GM19372 (cell line): ENCODE results near the gene NPHS1.
"Not testable (repeated sequence)": the region's sequence is repeated elsewhere in the genome, so short reads cannot be mapped to it uniquely, and the experiment has no call there.

Experiments
- ATAC-seq: cut with Tn5 transposase; IDR thresholded peaks from one replicate; pipeline ENCODE4 v1.9.1; 2021; ENCODE audit warnings: mild to moderate bottlenecking, low read depth, moderate library complexity; ENCODE audit not compliant: unreplicated experiment

NPHS1 gene

DNA sequence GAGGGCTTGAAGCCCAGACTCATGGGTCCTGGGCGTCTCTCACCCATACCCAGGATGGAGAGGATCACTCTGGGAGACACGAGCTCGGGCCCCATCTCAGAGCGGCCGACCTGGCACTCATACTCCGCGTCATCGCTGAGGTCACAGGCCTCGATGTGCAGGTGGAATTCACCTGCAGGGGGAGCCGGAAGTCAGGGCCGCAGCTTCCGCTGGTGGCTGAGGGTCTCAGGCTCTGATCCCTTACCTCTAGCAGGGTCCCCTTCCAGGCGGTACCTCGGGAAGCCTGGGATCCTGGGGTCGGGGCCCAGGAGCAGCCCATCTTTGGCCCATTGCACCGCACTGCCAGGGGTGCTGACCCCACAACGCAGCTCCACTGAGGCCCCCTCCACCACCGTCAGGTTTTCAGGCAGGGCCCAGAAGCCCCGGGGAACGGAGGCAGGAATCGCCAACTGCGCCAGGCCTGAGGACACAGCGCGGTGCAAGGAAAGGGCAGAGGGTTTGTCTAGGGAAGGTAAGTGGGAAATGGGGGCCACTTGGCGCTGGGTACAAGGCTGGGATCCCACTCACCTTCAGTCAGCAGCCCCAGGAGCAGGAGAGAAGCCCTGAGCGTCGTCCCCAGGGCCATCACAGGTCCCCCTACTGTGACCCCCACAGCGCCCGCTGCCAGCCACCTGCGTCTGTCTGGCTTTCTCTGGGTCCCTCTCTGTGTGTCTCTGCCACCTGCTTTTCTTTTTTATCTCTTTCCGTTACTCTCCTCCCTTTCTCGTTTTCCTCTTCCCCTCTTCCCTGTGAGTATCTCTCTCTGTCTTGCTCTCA is 883 bp downstream of the NPHS1 start:
- ATAC-seq, result no peak

DNA sequence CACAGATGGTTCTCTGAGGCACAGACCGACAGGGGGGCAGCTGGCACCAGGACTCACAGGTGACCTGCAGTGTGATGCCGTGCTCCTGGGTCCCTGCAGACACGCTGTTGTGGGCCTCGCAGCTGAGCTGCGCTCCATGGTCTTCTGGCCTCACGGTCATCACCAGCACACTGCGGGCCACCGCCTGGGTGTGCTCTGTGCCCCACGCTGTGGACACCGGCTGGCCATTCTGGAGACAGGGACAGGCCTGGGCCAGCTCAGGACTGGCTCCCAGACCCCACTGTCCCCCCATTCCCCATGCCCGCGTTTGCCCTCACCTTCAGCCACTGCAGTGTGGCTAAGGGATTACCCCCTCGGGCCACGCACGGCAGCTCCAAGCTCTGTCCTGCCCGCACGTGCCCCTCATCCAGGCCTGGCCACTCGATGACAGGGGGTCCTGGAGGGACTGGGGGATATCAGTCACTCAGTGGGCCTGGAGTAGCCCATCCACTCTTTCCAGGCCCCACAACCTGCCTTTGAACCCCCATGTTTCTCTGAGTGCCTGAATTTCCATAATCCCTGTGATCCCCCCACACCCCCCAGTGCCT is 3.3 kb downstream of the NPHS1 start:
- ATAC-seq, result no peak

DNA sequence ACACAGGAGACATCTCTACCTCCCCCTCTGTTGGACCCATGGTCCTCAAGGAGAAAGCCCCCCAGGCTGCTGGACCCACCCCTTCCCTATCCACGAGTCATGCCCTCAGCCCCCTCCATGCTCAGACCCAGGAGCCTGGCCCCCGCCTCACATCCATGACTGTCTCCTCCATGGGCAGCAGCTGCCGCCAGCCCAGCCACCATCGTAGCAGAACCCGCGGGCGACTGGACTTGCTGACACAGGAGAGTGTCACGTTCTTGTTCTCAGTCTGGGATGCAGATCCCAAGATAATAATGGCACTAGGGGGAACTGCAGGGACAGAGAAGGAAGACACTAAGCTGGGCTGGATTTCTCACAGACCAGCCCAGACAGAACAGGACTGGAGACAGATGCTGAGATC is 3.8 kb downstream of the NPHS1 start:
- no peak for ATAC-seq

DNA sequence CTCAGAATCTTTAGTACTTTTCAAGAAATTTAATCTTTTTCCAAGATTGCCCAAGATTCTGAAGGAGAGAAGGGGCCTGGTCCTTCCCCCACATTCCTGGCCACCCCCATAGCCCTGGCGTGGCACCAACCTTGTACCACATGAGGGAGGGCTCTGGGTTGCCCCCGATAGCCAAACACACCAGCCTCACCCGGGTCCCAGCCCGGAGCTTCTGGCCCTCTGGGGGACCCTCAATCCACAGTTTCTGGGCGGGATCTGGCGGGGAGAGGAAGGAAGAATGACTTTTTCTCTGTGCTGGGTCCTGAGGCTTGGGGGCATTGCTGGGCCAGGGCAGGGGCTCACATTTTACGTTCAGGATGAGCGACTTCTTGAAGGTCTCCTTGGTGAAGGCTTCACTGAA is 4.4 kb downstream of the NPHS1 start:
- ATAC-seq, result no peak

DNA sequence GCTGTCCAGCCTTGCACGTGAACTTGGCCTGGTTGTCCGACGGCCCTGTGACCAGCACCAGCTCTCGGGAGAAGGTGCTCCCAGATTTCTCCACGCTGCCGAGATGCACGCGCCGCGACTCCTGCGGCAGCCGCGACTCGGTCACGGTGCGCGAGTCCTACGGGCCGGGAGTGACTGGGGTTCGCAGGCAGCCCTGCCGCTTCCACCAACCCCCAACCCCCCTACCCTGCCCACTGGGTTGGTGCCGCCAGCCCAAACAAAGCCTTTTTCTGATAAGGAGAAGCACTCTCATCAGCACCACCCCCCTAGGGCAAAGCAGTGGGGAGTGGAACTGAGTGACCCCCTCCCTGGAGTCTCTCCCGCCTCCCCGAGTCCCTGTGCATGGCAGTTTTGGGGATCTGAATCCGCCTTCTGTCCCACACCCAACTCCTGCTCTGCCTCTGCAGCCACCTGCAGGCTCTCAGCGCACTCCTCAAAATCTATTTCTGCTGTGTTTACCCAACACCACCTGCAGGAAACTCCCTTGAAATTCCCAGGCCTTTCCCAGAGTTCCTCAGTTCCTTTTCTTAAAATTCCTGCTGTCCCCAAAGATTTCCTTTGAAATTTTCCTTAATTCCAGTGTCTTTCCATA is 6.2 kb downstream of the NPHS1 start:
- no peak for ATAC-seq

DNA sequence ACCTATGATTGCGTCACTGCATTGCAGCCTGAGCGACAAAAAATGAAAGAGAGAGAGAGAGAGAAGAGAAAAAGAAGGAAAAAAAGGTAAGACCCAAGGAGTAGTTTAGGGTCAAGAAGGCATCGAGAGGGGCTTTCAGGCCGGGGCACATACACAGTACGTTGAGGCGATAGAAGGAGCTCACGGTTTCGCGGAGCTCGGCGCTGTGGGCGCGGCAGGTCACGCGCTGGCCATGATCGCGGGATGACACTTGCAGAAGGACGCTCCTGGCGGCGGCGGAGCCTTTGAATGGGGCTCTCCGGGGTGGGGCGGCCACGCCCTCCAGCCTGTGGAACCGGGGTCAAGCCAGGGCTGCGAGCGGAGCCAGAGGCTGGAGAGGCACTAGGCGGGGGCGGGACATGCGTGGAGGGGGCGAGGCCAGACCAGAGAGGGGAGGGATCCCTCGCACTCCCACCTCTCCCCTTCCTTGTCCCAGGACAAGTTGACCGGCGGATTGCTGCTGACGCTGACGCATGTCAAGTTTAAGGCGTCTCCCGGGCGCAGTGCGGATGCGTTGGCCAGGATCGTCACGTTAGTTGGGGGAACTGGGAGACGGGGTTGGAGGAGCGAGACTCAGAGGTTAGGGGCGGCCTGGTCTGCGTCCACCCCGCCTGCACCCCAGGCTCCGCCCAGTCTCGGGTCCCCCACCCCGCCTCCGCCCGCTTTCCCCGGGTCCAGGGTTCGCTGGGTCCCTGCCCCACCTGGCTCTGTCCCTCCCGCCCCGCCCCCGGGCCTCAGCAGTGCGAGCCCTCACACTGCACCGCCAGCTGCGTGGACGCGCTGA is 6.9 kb downstream of the NPHS1 start:
- no peak for ATAC-seq

DNA sequence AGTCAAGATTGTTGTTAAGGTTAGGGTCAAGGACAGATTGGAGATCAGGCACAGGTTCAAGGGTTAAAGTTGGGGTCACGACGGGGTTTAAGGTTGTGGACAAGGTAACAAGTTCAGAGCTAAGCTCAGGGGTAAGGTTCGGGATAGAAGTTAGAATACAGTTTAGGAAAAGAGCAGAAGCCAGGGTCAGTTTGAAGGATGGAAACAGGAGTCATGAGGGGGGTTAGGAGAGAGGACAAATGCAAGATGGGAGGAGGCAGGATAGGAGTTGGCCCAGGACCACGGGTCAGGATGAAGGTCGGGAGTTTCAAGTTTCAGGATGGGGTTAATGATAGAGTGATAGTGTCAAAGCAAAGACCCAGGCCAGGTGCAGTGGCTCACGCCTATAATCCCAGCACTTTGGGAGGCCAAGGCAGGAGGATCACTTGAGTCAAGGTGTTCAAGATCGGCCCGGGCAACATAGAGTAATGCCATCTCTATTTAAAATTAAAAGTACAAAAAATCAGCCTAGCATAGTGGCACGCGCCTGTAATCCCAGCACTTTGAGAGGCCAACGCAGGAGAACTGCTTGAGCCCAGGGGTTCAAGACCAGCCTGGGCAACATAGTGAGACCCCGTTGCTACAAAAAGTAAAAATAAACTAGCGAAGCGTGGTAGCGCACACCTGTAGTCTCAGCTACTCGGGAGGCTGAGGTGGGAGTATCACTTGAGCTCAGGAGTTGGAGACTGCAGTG is 7.7 kb downstream of the NPHS1 start:
- no peak for ATAC-seq

DNA sequence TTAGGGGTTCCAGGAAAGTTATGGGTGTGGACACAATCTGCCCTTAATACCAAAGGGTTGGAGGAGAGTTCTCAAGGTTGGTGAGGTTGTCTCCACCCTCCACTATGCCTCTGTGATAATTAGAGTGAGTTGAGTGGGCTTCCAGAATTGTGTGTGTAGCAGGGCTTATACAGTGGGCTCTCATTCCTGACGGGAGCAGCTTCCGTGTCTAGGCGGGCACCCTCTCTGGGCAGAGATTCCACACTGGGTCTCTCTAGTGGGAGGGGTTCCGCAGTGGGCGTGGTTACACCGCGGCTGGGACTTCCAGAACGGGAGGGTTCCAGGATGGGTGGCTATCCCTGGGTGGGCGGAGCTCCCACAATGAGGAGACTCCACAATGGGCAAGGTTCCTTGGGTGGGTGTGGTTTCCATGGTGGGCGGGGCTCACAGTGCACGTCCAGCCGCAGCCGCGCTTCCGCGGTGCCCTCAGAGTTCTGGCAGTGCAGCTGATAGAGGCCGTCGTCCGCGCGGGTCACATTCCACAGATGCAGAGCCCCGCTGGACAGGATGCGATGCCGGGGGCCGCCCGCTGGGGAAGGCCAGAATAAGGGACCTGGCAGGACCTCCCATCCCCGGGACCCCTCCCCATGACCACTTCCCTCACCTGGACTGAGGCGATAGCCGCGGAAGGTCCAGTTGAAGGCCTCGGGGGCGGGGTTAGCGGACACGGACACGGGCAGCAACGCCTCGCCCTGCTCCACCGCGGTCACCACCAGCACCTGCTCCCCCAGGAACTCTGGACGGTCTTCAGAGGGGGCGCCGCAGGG is 8.4 kb downstream of the NPHS1 start:
- no peak for ATAC-seq

DNA sequence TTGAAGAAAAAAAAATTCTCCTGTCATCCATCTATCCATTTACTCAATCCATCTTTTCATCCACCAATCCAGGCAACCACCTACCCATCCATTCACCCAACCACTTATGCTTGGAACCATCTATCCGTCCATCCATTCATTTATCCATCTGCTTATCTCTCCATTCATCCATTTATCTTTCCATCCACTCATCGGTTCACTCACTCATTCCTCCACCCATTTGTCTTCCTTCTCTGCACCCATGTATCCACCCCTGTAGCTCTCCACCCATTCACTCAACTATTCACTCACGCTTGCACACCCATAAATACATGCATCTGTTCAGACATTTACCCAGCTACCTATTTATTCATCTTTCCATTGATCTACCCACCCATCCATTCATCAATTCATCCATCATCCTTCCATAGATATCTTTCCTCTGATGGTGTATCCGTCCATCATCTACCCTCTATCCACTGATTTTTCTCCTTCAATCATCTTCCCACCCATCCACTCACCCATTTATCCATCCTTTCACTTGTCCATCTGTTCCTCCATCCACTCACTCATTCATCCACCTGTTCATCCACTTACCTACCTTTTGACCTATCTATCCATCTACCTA is 9.5 kb downstream of the NPHS1 start:
- no peak for ATAC-seq

DNA sequence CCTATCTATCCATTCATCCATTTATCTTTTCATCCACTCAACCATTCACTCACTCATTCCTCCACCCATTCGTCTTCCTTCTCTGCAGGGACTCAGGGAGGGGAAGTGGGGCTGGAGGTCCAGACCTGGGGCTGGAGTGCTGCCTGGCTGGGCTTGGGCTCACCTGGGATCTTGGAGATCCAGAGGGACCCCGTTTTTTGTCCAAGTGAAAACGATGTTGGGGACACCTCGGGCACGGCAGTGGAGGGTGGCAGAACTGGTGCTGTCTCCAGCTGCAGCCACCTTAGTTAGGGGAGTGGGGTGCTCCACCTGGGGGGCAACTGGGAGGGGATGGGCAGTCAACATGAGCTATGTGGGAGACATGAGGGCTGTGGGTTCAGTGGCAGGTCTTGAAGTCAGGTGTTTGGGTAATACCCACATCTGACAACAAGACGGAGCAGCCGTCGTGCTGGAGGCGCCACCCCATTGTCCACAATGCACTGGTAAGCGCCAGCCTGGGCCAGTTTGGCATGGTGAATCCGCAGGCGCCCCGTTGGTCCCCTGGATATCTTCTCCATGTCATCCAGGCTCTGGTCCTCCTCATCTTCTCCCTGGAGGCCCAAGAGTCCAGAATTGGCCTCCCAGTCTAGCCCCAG is 10.2 kb downstream of the NPHS1 start:
- ATAC-seq, result no peak

DNA sequence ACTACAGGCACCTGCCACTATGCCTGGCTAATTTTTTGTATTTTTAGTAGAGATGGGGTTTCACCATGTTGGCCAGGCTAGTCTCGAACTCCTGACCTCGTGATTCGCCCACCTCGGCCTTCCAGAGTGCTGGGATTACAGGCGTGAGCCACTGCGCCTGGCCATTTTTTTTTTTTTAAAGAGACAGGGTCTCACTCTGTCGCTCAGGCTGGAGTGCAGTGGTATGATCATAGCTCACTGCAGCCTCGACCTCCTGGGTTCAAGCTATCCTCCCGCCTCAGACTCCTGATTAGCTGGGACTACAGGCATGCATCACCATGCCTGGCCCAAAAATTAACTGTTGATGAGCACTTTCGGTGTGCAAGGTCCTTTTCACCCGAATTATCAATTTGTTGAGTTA is 16.2 kb downstream of the NPHS1 start:
- ATAC-seq, result not testable (repeated sequence)

DNA sequence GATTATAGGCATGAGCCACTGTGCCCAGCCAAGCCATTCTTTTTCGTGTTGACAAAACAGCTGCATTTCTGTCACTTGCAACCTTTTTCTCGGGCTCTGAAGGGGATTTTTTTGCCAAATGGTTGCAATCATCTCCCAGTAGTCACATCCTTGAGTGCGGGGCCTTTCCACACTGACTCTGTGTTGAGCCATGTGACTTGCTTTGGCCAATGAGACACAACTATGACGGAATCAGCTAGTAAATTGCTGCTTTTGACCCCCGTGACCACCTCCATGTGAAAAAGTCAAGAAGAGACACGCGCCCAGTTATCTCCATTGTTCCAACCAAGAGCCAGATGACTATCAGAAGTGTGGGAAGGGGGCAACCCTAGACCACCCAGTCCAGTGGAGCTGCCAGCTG is 18.3 kb downstream of the NPHS1 start:
- no peak for ATAC-seq

DNA sequence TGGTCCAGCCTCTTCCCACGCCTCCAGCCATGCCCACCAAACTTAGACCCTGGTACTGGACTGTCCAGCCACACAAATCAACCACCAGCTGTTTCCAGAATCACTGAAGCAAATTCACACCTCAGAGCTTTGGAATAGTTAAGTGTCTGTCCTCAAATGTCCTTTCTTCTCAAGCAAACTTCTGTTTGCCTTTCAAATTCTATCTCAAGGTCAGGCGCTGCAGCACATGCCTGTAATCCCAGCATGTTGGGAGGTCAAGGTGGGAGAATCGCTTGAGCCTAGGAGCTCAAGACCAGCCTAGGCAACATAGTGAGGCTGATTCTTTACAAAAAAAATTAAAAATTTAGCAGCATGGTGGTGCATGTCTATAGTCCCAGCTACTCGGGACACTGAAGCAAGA is 20.2 kb downstream of the NPHS1 start:
- ATAC-seq, result no peak

DNA sequence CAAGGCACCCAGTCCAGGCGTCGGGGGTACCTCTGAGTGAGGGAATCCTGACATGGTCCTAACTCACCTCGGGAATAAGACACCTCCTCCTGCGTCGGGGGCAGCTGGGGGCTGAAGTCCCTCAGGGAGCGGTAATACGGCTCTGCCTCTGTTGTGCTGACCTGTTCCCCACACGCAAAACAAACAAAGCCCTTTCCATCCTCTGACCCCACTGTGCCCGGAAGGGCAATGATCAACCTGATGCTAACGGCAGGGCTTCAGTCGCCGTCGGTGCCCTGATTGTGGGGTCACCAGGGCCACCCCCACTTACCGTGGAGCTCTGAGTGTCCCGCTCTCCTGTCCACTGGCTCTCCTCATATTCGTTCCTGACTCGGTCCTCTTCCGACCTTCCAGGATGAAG is 21.3 kb downstream of the NPHS1 start:
- no peak for ATAC-seq

DNA sequence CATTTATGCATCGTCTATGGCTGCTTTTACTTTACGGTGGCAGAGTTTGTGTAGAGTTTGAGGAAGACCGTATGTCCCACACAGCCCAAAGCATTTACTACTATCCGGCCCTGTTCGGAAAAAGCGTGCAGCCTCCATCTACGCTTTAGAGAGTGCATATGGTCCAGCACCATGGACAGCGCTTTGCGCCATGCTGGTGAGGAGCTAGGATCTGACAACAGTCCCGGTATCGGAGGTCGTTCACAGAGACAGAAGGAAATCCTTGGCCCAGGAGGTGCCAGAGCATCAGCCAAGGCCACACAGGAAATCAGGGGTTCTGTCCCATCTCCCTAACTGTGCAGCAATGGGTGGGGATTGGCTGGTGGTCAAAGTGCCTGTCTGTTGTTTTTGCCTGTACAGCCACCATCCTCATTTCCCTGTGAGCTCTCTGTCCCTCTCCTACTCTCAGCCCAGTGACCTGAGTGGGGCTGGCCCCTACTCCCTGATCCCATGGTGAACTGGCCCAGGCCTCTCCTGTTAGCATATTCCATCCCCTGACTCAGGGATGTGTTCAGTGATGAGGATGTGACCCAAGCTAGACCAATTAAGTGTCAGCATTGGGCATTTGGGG is 23.5 kb downstream of the NPHS1 start:
- no peak for ATAC-seq

DNA sequence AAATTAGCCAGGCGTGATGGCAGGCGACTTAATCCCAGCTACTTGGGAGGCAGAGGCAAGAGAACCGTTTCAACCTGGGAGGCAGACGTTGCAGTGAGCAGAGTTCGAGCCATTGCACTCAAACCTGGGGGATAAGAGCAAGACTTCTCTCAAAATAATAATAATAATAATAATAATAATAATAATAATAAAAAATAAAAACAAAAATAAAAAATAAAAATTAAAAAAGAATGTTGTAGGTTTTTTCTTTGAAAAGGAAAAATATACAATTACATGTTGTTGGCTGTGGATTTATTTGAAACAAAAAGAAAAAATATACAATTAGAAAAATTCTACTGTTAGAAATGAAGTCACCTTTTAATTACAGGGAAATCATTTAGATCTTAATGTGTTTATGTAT is 28.2 kb downstream of the NPHS1 start:
- no peak for ATAC-seq

DNA sequence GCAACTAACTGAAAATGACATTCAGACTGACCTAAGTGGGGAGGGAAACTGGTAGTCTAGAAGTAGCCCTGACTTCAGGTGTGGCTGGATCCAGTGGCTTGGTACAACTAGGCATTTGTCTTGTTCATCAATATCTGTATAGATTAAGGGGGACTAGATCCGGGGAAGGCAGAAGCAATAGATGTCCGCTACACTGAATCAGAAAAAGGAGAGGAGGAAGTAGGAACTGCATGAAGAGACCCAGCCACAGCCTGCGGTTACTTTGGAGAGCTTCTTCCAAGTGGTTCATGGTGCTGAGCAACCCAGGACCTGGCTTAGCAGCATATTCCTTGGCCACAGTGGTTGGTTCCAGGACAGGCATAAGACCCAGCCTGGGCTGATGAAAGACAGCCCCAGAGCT is 29.7 kb downstream of the NPHS1 start:
- ATAC-seq, result no peak

DNA sequence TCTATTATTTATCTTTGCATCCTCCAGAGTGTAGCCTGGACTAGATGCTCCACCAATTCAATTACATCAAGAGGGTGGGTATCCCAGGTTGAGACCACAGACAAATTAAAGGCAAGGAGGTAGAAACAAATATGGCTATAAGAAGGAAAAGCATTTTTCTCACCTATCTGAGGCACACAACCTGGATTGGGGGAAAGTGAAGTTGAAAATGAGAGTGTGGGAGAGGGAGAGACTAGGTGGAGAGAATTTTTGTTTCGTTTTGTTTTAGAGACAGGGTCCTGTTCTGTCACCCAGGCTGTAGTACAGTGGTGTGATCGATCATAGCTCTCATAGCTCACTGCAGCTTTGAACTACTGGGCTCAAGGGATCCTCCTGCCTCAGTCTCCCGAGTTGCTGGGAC is 33.9 kb downstream of the NPHS1 start:
- ATAC-seq, result no peak
